CD4-positive, alpha-beta T cell (primary cell): ENCODE measurements around the gene GPC6. TPM values are rescaled to one million over a fixed set of nuclear protein-coding genes. Genes with fewer than 3 reads are reported as not detected.

ENCODE experiments used
- ATAC-seq: fragments of 200-7000 bp; cut with Tn5 transposase; one replicate; pipeline ENCODE4 v1.10.0; 2022; ENCODE audit warnings: mild to moderate bottlenecking; ENCODE audit not compliant: poor library complexity
- CTCF ChIA-PET: fragments of 350-600 bp; sonication (Branson Sonifier 250); formaldehyde crosslinking; loops from one replicate; lab custom pipeline; 2021; ENCODE audit warnings: antibody characterized with exemption, inconsistent platforms; lab: Charles Lee
- POLR2A ChIA-PET: fragments of 350-600 bp; sonication (Branson Sonifier 250); formaldehyde crosslinking; loops from one replicate; lab custom pipeline; 2021; ENCODE audit warnings: antibody characterized with exemption, inconsistent platforms; lab: Charles Lee
- DNase-seq, 14 experiments: peaks; one replicate each; pipeline ENCODE4 v3.0.0-alpha.2; 2013 to 2020; ENCODE audit warnings: mixed read lengths in 2 of 14
- H3K27ac ChIP-seq, 2 donors: one replicate each; pipeline versions ENCODE4 v1.5.1 to v1.7.0; 2013; ENCODE audit warnings: low read length in 2 of 2, low read depth in 1 of 2, mild to moderate bottlenecking in 1 of 2
- H3K27me3 ChIP-seq, 2 experiments: 1 replicate in 1 of 2; 2 replicates in 1 of 2; pipeline versions ENCODE4 v1.6.1 to v1.7.0; 2013; ENCODE audit warnings: low read length in 2 of 2, control low read depth in 1 of 2, mild to moderate bottlenecking in 1 of 2, moderate library complexity in 1 of 2; ENCODE audit not compliant: insufficient read depth in 2 of 2, control insufficient read depth in 1 of 2
- H3K36me3 ChIP-seq: one replicate; pipeline ENCODE4 v1.6.1; 2013; ENCODE audit warnings: low read length, control low read depth; ENCODE audit not compliant: insufficient read depth
- H3K4me1 ChIP-seq: one replicate; pipeline ENCODE4 v1.6.1; 2013; ENCODE audit warnings: low read length, control low read depth; ENCODE audit not compliant: insufficient read depth
- H3K4me3 ChIP-seq: one replicate; pipeline ENCODE4 v1.5.1; 2013; ENCODE audit warnings: mild to moderate bottlenecking, low read length, moderate library complexity
- H3K9me3 ChIP-seq, 2 experiments: 1 replicate in 1 of 2; 2 replicates in 1 of 2; pipeline versions ENCODE4 v1.6.1 to v1.7.0; 2013; ENCODE audit warnings: low read length in 2 of 2, mild to moderate bottlenecking in 2 of 2, control low read depth in 1 of 2, moderate library complexity in 1 of 2; ENCODE audit not compliant: control insufficient read depth in 1 of 2, insufficient read depth in 1 of 2
- H3K27ac Mint-ChIP-seq: one replicate; pipeline ENCODE4 v1.8.0; 2020; ENCODE audit warnings: mixed read lengths
- H3K27me3 Mint-ChIP-seq: one replicate; pipeline ENCODE4 v1.8.0; 2021; ENCODE audit warnings: mixed read lengths
- H3K36me3 Mint-ChIP-seq: one replicate; pipeline ENCODE4 v1.8.0; 2021; ENCODE audit warnings: low read depth, mixed read lengths
- H3K4me1 Mint-ChIP-seq: one replicate; pipeline ENCODE4 v1.8.0; 2021; ENCODE audit warnings: low read depth, mixed read lengths
- H3K4me3 Mint-ChIP-seq: one replicate; pipeline ENCODE4 v1.8.0; 2020; ENCODE audit warnings: mild to moderate bottlenecking, mixed read lengths
- H3K9me3 Mint-ChIP-seq: one replicate; pipeline ENCODE4 v1.8.0; 2020; ENCODE audit warnings: mixed read lengths
- intact Hi-C, 2 experiments: fragments of 100-400 bp; cut with DNase I in 1 of 2; cut with micrococcal nuclease in 1 of 2; formaldehyde crosslinking; loops; one replicate each; pipeline versions ENCODE4 v1.15.1 to v1.9.0; 2023 to 2025; cut with DNase I, micrococcal nuclease
- total RNA-seq, 174 experiments: library from RNA in 2 of 174; stranded (reverse) in 2 of 174; gene quantifications; one replicate each; pipeline ENCODE4 v1.2.3 and lab custom pipeline; 2021 to 2026
- TF ChIP-seq, protein P1 (sequence below): fragments of 200-600 bp; IDR thresholded peaks from one replicate; pipeline ENCODE4 v1.8.0; 2022; ENCODE audit warnings: antibody characterized with exemption, mild to moderate bottlenecking

The GPC6 gene
- total RNA-seq, 2 experiments from 2014 or later: not detected

DNA sequence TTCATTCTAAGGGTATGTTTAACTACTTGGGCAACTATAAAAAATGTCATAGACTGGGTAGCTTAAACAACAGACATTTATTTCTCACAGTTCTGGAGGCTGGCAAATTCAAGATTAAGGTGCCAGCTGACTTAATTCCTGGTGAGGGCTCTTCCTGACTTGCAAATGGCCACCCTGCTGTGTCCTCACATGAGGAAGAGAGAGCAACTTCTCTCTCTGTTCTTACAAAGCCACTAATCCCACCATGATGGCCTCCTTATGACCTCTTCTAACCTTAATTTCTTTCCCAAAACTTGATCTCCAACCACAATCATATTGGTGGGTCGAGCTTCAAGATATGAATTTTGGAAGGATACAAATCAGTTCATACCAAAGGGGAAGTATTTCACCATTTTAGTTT, 853.9 kb downstream of the GPC6 start:
- Mint-ChIP-seq H3K27me3 (peaks cover 39% of the 10 kb centered on the region), H3K9me3 (no peaks in the 10 kb centered on the region), H3K27ac (no peak overlapping the region), H3K4me3 (no peak overlapping the region), H3K4me1 (no peaks in the 10 kb centered on the region), H3K36me3 (no peaks in the 10 kb centered on the region)
- H3K27me3 ChIP-seq: no peaks in the 10 kb centered on the region
- no peaks in the 10 kb centered on the region for H3K4me1 ChIP-seq
- TF ChIP-seq, protein P1, sequence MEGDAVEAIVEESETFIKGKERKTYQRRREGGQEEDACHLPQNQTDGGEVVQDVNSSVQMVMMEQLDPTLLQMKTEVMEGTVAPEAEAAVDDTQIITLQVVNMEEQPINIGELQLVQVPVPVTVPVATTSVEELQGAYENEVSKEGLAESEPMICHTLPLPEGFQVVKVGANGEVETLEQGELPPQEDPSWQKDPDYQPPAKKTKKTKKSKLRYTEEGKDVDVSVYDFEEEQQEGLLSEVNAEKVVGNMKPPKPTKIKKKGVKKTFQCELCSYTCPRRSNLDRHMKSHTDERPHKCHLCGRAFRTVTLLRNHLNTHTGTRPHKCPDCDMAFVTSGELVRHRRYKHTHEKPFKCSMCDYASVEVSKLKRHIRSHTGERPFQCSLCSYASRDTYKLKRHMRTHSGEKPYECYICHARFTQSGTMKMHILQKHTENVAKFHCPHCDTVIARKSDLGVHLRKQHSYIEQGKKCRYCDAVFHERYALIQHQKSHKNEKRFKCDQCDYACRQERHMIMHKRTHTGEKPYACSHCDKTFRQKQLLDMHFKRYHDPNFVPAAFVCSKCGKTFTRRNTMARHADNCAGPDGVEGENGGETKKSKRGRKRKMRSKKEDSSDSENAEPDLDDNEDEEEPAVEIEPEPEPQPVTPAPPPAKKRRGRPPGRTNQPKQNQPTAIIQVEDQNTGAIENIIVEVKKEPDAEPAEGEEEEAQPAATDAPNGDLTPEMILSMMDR: no peak
- no peak overlapping the region for H3K27ac ChIP-seq
- ATAC-seq (no peak), DNase-seq (no peak)
- H3K36me3 ChIP-seq: no peaks in the 10 kb centered on the region
- no peak overlapping the region for H3K4me3 ChIP-seq
- intact Hi-C loops: no loop called here
- CTCF ChIA-PET: no interaction called here
- POLR2A ChIA-PET: no interaction called here
- no peaks in the 10 kb centered on the region for H3K9me3 ChIP-seq

DNA sequence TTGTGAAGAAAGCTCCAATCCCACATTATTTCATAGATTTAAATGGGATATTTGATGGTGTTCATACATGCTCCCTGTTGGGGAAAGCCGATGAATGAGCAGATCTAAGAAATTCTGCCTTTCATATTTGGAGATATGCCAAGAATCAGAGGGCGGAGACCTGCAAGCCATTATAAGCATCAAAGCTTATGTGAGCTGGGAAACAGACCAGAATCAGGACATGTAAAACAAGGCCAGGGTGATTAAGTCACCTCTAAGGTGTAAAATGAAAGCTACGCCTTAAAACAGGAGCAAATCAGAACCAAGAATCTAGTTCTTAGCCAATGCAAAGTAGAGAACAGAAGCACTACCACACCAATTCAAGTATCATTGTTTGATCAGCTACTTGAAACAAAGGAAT, 860.5 kb downstream of the GPC6 start:
- intact Hi-C loops: no loop called here
- Histone ChIP-seq H3K27me3 (no peaks in the 10 kb centered on the region), H3K36me3 (no peaks in the 10 kb centered on the region), H3K4me1 (no peaks in the 10 kb centered on the region), H3K27ac (no peak overlapping the region), H3K4me3 (no peak overlapping the region), H3K9me3 (no peaks in the 10 kb centered on the region)
- Mint-ChIP-seq H3K27ac (no peak overlapping the region), H3K9me3 (no peaks in the 10 kb centered on the region), H3K4me3 (no peak overlapping the region), H3K4me1 (no peaks in the 10 kb centered on the region), H3K36me3 (no peaks in the 10 kb centered on the region), H3K27me3 (peaks cover 17% of the 10 kb centered on the region)
- no peak for ATAC-seq
- ChIA-PET CTCF (no interaction called here), POLR2A (no interaction called here)
- TF ChIP-seq, protein P1: no peak
- no peak for DNase-seq

DNA sequence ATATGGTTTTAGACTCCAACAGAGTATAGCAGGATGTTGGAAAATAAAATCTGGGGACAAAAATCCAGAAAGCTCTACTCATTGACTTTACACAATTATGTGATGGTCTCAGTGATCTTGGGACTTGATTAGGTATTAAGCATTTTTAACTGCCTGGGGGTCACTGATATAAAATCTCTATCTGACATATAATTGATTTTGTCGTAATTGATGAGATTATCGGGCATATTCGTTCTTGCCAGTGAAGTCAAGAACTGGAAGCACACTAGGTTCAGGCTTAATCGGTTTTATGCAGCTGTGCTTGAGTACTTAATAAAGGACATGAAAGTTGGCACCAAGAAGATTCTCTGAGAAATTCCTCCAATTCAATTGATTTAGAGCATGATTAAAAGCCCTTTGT, 862.1 kb downstream of the GPC6 start:
- CTCF ChIA-PET: no interaction called here
- Mint-ChIP-seq H3K9me3 (peaks cover 3% of the 10 kb centered on the region), H3K27ac (no peak overlapping the region), H3K27me3 (peaks cover 10% of the 10 kb centered on the region), H3K36me3 (no peaks in the 10 kb centered on the region), H3K4me1 (no peaks in the 10 kb centered on the region), H3K4me3 (no peak overlapping the region)
- H3K4me3 ChIP-seq: no peak overlapping the region
- POLR2A ChIA-PET: no interaction called here
- no peaks in the 10 kb centered on the region for H3K36me3 ChIP-seq
- H3K27me3 ChIP-seq: no peaks in the 10 kb centered on the region
- no peak for DNase-seq
- no peak overlapping the region for H3K27ac ChIP-seq
- intact Hi-C loops: no loop called here
- TF ChIP-seq, protein P1: no peak
- ATAC-seq: no peak
- no peaks in the 10 kb centered on the region for H3K4me1 ChIP-seq
- no peaks in the 10 kb centered on the region for H3K9me3 ChIP-seq
